Esophagus muscularis mucosa (tissue), 4 donors: Measurements from ENCODE around the gene MPP2. TPM values are rescaled to one million over a fixed set of nuclear protein-coding genes. Genes with fewer than 3 reads are reported as not detected.

ENCODE experiments used
- DNase-seq: peaks from one replicate; pipeline ENCODE4 v3.0.0-alpha.2; 2017; ENCODE audit errors: extremely low spot score
- H3K27ac ChIP-seq, 4 donors: fragments of 200-600 bp; sonication (generic); replicated peaks in 1 of 4; 1 replicate in 3 of 4; 2 replicates in 1 of 4; pipeline ENCODE4 v1.5.1; 2016 to 2019; ENCODE audit warnings: mild to moderate bottlenecking in 1 of 4
- H3K27me3 ChIP-seq, 4 donors: fragments of 200-600 bp; sonication (generic); one replicate each; pipeline versions ENCODE4 v1.5.1 to v1.6.0; 2016 to 2019
- H3K36me3 ChIP-seq, 4 donors: fragments of 200-600 bp; sonication (generic); one replicate each; pipeline ENCODE4 v1.5.1; 2016 to 2019
- H3K4me1 ChIP-seq, 4 donors: fragments of 200-600 bp; sonication (generic); one replicate each; pipeline ENCODE4 v1.5.1; 2016 to 2019
- H3K4me3 ChIP-seq, 4 donors: fragments of 200-600 bp; sonication (generic); 1 replicate in 2 of 4; 2 replicates in 2 of 4; pipeline ENCODE4 v1.5.1; 2016 to 2019; ENCODE audit warnings: mild to moderate bottlenecking in 4 of 4, moderate library complexity in 1 of 4
- H3K9me3 ChIP-seq, 4 donors: fragments of 200-600 bp; sonication (generic); 1 replicate in 3 of 4; 2 replicates in 1 of 4; pipeline ENCODE4 v1.5.1; 2016 to 2019
- CTCF ChIP-seq, 3 experiments: fragments of 200-600 bp in 2 of 3; fragments of 450-650 bp in 1 of 3; sonication (generic) in 2 of 3; IDR thresholded peaks; one replicate each; pipeline ENCODE4 v1.5.1; 2017 to 2019; ENCODE audit warnings: antibody characterized with exemption in 3 of 3, mild to moderate bottlenecking in 2 of 3, moderate library complexity in 1 of 3
- EP300 ChIP-seq: sonication (generic); formaldehyde crosslinking; IDR thresholded peaks from one replicate; pipeline ENCODE4 v1.6.1; 2017; ENCODE audit warnings: antibody characterized with exemption
- POLR2A ChIP-seq: fragments of 450-650 bp; IDR thresholded peaks from one replicate; pipeline ENCODE4 v1.6.1; 2017; ENCODE audit warnings: antibody characterized with exemption, moderate library complexity, mild to moderate bottlenecking, low read depth
- POLR2AphosphoS5 ChIP-seq, 2 donors: sonication (generic); formaldehyde crosslinking; IDR thresholded peaks; one replicate each; pipeline ENCODE4 v1.6.1; 2017; ENCODE audit warnings: antibody characterized with exemption in 2 of 2
- WGBS: methylation state at CpG from one replicate; pipeline ENCODE4 v1.1.5; 2018; 5-methylcytosine and 5-hydroxymethylcytosine counted together
- intact Hi-C: fragments of 100-400 bp; cut with DNase I; formaldehyde crosslinking; loops from one replicate; pipeline ENCODE4 v1.15.1; 2023
- total RNA-seq, 4 donors: library from RNA; depleted of rRNA; stranded (reverse); fragments of >200 nt; gene quantifications; one replicate each; pipeline versions ENCODE4 v1.1.0 to v1.2.1, GENCODE V29; 2016

MPP2 gene
- total RNA-seq, 4 donors from 2014 or later: 13.3 to 15.9 (median 15.6) TPM

- Histone ChIP-seq H3K27ac (no peak overlapping the region), H3K9me3 (no peaks in the 10 kb centered on the region), H3K27me3 (peaks cover 0 to 34% (median 9%) of the 10 kb centered on the region in 4 donors), H3K4me3 (no peak overlapping the region), H3K4me1 (peaks cover 6 to 14% (median 9%) of the 10 kb centered on the region in 4 donors), H3K36me3 (no peaks in the 10 kb centered on the region)
- DNase-seq: no peak
- TF ChIP-seq EP300: no peak
- TF ChIP-seq CTCF (IDR thresholded peaks at IDR 0.05): no peak
- TF ChIP-seq POLR2A: no peak
- no peak for TF ChIP-seq POLR2AphosphoS5 (IDR thresholded peaks at IDR 0.05)
- 71% methylated on average over 6 of the region's 6 CpGs for WGBS
- intact Hi-C loops: no loop called here
Measured at GRCh38 chr17:43938838-43939182, 31.5 kb upstream of the MPP2 start.

GRCh38 chr17:43936434-43936833 lies 29.1 kb upstream of the MPP2 start:
- WGBS: 98% methylated on average over 3 of the region's 3 CpGs
- no peak for DNase-seq
- no peak for TF ChIP-seq CTCF (IDR thresholded peaks at IDR 0.05)
- no peak for TF ChIP-seq POLR2AphosphoS5 (IDR thresholded peaks at IDR 0.05)
- TF ChIP-seq POLR2A: no peak
- no peak for TF ChIP-seq EP300
- no peak overlapping the region for H3K4me3 ChIP-seq
- H3K27ac ChIP-seq: no peak overlapping the region
- no peaks in the 10 kb centered on the region for H3K36me3 ChIP-seq
- no peaks in the 10 kb centered on the region for H3K9me3 ChIP-seq
- intact Hi-C loops: no loop called here
- peaks cover 0 to 54% (median 9%) of the 10 kb centered on the region in 4 donors for H3K27me3 ChIP-seq
- H3K4me1 ChIP-seq: peaks cover 6 to 11% (median 9%) of the 10 kb centered on the region in 4 donors

- no peak for DNase-seq
- H3K4me3 ChIP-seq: no peak overlapping the region
- no peaks in the 10 kb centered on the region for H3K9me3 ChIP-seq
- TF ChIP-seq CTCF (IDR thresholded peaks at IDR 0.05): no peak
- no peak for TF ChIP-seq POLR2A
- no peak for TF ChIP-seq POLR2AphosphoS5 (IDR thresholded peaks at IDR 0.05)
- TF ChIP-seq EP300: no peak
- no peak overlapping the region for H3K27ac ChIP-seq
- peaks cover 0 to 59% (median 9%) of the 10 kb centered on the region in 4 donors for H3K27me3 ChIP-seq
- intact Hi-C loops: no loop called here
- 76% methylated on average over 6 of the region's 6 CpGs for WGBS
- H3K4me1 ChIP-seq: peaks cover 6 to 11% (median 9%) of the 10 kb centered on the region in 4 donors
- no peaks in the 10 kb centered on the region for H3K36me3 ChIP-seq
Measured at GRCh38 chr17:43935926-43936261, 28.6 kb upstream of the MPP2 start.

GRCh38 chr17:43935204-43935925 lies 28.0 kb upstream of the MPP2 start:
- TF ChIP-seq POLR2A (no peak), POLR2AphosphoS5 (IDR thresholded peaks at IDR 0.05) (no peak)
- intact Hi-C loops: no loop called here
- no peak for DNase-seq
- Histone ChIP-seq H3K4me1 (peaks cover 6 to 11% (median 9%) of the 10 kb centered on the region in 4 donors), H3K36me3 (no peaks in the 10 kb centered on the region), H3K27me3 (peaks cover 0 to 63% (median 9%) of the 10 kb centered on the region in 4 donors), H3K9me3 (no peaks in the 10 kb centered on the region), H3K27ac (no peak overlapping the region), H3K4me3 (no peak overlapping the region)
- 78% methylated on average over 3 of the region's 5 CpGs for WGBS

GRCh38 chr17:43932923-43933322 lies 25.6 kb upstream of the MPP2 start:
- H3K27me3 ChIP-seq: peaks cover 0 to 66% (median under 1%) of the 10 kb centered on the region in 4 donors
- no peaks in the 10 kb centered on the region for H3K9me3 ChIP-seq
- TF ChIP-seq CTCF (IDR thresholded peaks at IDR 0.05): no peak
- TF ChIP-seq POLR2A: no peak
- no peak for TF ChIP-seq EP300
- no peak for TF ChIP-seq POLR2AphosphoS5 (IDR thresholded peaks at IDR 0.05)
- H3K4me1 ChIP-seq: peaks cover 2 to 4% (median 3%) of the 10 kb centered on the region in 4 donors
- no peak overlapping the region for H3K27ac ChIP-seq
- H3K4me3 ChIP-seq: no peak overlapping the region
- no peaks in the 10 kb centered on the region for H3K36me3 ChIP-seq
- intact Hi-C loops: no loop called here
- WGBS: 97% methylated on average over 4 of the region's 4 CpGs
- no peak for DNase-seq
